GM10266 (cell line): ENCODE measurements around the gene CARMIL1.

Experiments used
- DNase-seq: peaks from one replicate; pipeline ENCODE4 v3.0.0; 2012; ENCODE audit errors: extremely low spot score
- TF ChIP-seq, protein P1 (sequence below): IDR thresholded peaks from 2 replicates; pipeline ENCODE4 v1.5.1; 2012; ENCODE audit warnings: mild to moderate bottlenecking, low read depth; ENCODE audit not compliant: control insufficient read depth, insufficient read depth; ENCODE audit errors: missing control alignments

Gene CARMIL1

GRCh38 chr6:25389471-25389870 lies 110.3 kb downstream of the CARMIL1 start:
- TF ChIP-seq, protein P1, sequence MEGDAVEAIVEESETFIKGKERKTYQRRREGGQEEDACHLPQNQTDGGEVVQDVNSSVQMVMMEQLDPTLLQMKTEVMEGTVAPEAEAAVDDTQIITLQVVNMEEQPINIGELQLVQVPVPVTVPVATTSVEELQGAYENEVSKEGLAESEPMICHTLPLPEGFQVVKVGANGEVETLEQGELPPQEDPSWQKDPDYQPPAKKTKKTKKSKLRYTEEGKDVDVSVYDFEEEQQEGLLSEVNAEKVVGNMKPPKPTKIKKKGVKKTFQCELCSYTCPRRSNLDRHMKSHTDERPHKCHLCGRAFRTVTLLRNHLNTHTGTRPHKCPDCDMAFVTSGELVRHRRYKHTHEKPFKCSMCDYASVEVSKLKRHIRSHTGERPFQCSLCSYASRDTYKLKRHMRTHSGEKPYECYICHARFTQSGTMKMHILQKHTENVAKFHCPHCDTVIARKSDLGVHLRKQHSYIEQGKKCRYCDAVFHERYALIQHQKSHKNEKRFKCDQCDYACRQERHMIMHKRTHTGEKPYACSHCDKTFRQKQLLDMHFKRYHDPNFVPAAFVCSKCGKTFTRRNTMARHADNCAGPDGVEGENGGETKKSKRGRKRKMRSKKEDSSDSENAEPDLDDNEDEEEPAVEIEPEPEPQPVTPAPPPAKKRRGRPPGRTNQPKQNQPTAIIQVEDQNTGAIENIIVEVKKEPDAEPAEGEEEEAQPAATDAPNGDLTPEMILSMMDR = no peak
- DNase-seq = no peak

DNA sequence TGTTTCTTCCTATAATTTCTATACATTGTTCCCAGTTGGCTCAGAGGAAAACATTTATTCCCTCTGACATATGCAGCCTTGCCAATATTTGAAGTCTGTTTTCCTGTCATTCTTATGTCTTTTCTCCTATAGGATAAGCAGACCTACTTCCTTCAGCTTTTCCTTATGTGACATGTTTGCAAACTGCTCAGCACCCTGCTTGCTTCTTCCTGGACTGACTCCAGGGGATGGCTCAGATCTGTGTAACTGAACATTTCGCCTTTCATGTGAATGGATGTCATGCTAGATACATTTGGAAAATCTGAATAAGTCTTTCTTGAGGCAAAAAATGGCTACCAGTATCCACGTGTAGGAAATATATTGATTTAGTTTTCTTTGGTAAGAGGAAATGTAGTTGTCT lies 113.2 kb downstream of the CARMIL1 start:
- no peak for DNase-seq
- TF ChIP-seq, protein P1 = no peak

DNA sequence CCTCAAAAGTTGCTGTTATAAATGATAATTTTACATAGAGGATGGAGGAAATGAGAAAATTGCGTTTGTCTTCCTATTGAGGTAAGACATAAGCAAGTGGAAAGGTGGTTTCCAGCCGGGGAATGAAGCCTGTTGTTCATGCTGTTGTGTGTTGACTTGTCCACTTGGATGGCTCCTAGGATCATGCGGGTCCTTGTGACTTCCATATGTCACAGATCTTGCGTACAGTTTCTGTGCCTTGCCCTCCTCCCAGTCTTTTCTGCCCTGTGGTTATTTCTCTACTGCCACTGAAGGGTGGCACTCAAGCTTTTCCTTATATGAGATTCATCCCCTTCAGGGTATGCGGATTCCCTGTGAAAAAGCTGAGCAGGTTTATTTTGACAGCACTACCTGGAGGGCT lies 116.6 kb downstream of the CARMIL1 start:
- DNase-seq = no peak
- TF ChIP-seq, protein P1 = no peak

DNA sequence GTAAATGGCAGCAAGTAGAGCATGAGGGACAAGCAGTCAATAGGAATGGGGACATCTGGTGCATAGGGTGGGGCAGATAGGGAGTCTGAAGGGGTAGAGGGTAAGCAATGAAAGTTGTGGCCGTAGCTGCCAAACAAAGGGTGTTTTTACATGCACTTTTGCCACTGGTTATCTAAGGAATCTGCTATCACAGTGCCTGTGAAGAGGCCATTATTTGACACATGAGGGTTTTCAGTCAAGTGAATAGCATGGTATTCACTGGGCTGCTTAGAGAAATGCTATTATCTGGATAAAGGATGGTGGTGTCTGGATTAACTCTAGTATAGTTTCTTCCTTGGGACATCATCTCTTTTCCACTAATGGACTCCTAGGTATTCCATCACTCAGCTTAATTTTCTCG lies 118.2 kb downstream of the CARMIL1 start:
- TF ChIP-seq, protein P1 = no peak
- no peak for DNase-seq

GRCh38 chr6:25399885-25400284 lies 120.7 kb downstream of the CARMIL1 start:
- DNase-seq = no peak
- TF ChIP-seq, protein P1 = no peak

- TF ChIP-seq, protein P1 = no peak
- DNase-seq = no peak
Measured at GRCh38 chr6:25401711-25402110, 122.5 kb downstream of the CARMIL1 start.

- no peak for DNase-seq
- TF ChIP-seq, protein P1 = no peak
Measured at GRCh38 chr6:25402125-25402524, 123.0 kb downstream of the CARMIL1 start.
